GM18867 (cell line): Measurements from ENCODE around the gene KCNG4.

Experiments
- ATAC-seq: cut with Tn5 transposase; IDR thresholded peaks from one replicate; pipeline ENCODE4 v1.9.1; 2021; ENCODE audit warnings: mild to moderate bottlenecking, moderate library complexity; ENCODE audit not compliant: unreplicated experiment

The KCNG4 gene

GRCh38 chr16:84186685-84187437, 53.0 kb downstream of the KCNG4 start, which contains the start of gene TAF1C:
Gene TAF1C (minus strand): TSS chr16:84187057. CDS start chr16:84184988, 2,069 bp downstream.
- peak; percentile 93 for ATAC-seq

- ATAC-seq, result no peak
Observed at GRCh38 chr16:84184775-84185174, 55.0 kb downstream of the KCNG4 start.

- no peak for ATAC-seq
Observed at GRCh38 chr16:84183911-84184591, 55.8 kb downstream of the KCNG4 start.

- ATAC-seq, result no peak
Observed at GRCh38 chr16:84183572-84183875, 56.3 kb downstream of the KCNG4 start.

GRCh38 chr16:84182680-84183571, 56.9 kb downstream of the KCNG4 start:
- ATAC-seq, result no peak

- no peak for ATAC-seq
Observed at GRCh38 chr16:84182104-84182503, 57.7 kb downstream of the KCNG4 start.

GRCh38 chr16:84181144-84181915, 58.5 kb downstream of the KCNG4 start:
- ATAC-seq, result no peak

- ATAC-seq, result no peak
Observed at GRCh38 chr16:84180519-84181140, 59.2 kb downstream of the KCNG4 start.

GRCh38 chr16:84179612-84180320, 60.0 kb downstream of the KCNG4 start:
- no peak for ATAC-seq

GRCh38 chr16:84178892-84179611, 60.8 kb downstream of the KCNG4 start:
- no peak for ATAC-seq

- no peak for ATAC-seq
Observed at GRCh38 chr16:84178146-84178765, 61.6 kb downstream of the KCNG4 start.

- no peak for ATAC-seq
Observed at GRCh38 chr16:84177741-84178073, 62.1 kb downstream of the KCNG4 start.

GRCh38 chr16:84176192-84177053, 63.4 kb downstream of the KCNG4 start:
- no peak for ATAC-seq

- peak; percentile 67 for ATAC-seq
Observed at GRCh38 chr16:84175350-84176081, 64.3 kb downstream of the KCNG4 start.

GRCh38 chr16:84174396-84174795, 65.4 kb downstream of the KCNG4 start:
- no peak for ATAC-seq

GRCh38 chr16:84169765-84170310, 70.0 kb downstream of the KCNG4 start:
- no peak for ATAC-seq
